DOHH2 (cell line): ENCODE measurements around the gene IL1R1.

ENCODE experiments used
- H3F3A ChIP-seq: fragments of 200-600 bp; sonication (generic), shearing (Covaris generic); 2 replicates; pipeline ENCODE4 v1.6.0; 2016; ENCODE audit warnings: antibody characterized with exemption, mild to moderate bottlenecking; ENCODE audit not compliant: control insufficient read depth, insufficient read depth
- H3K27ac ChIP-seq: fragments of 200-600 bp; sonication (generic); 2 replicates; pipeline ENCODE4 v1.5.1; 2014; ENCODE audit warnings: low read depth, mild to moderate bottlenecking, low read length, moderate library complexity
- H3K27me3 ChIP-seq: fragments of 200-600 bp; sonication (generic); 2 replicates; pipeline ENCODE4 v1.6.1; 2014; ENCODE audit warnings: mild to moderate bottlenecking, low read length, mixed read lengths; ENCODE audit not compliant: control insufficient read depth
- H3K36me3 ChIP-seq: fragments of 200-600 bp; sonication (generic); 2 replicates; pipeline ENCODE4 v1.6.1; 2014; ENCODE audit warnings: mild to moderate bottlenecking, low read length, moderate library complexity, mixed read lengths; ENCODE audit not compliant: control insufficient read depth
- H3K4me1 ChIP-seq: fragments of 200-600 bp; sonication (generic); 2 replicates; pipeline ENCODE4 v1.6.1; 2014; ENCODE audit warnings: mild to moderate bottlenecking, low read length, mixed read lengths; ENCODE audit not compliant: control insufficient read depth
- H3K4me2 ChIP-seq: fragments of 200-600 bp; sonication (generic); 2 replicates; pipeline ENCODE4 v1.6.0; 2014; ENCODE audit warnings: mild to moderate bottlenecking, low read length, moderate library complexity
- H3K4me3 ChIP-seq: fragments of 200-600 bp; sonication (generic); 2 replicates; pipeline ENCODE4 v1.5.1; 2014; ENCODE audit warnings: mild to moderate bottlenecking, low read length, mixed read lengths
- H3K79me2 ChIP-seq: fragments of 200-600 bp; sonication (generic); 2 replicates; pipeline ENCODE4 v1.6.1; 2014; ENCODE audit warnings: mild to moderate bottlenecking, low read length, mixed read lengths; ENCODE audit not compliant: control insufficient read depth
- H3K9me2 ChIP-seq: fragments of 200-600 bp; sonication (generic); replicated peaks from 2 replicates; pipeline ENCODE4 v1.6.1; 2014; ENCODE audit warnings: mild to moderate bottlenecking, low read length, mixed read lengths; ENCODE audit not compliant: control insufficient read depth
- H3K9me3 ChIP-seq: fragments of 200-600 bp; sonication (generic); 2 replicates; pipeline ENCODE4 v1.6.1; 2014; ENCODE audit warnings: antibody characterized with exemption, low read length, mixed read lengths; ENCODE audit not compliant: control insufficient read depth, insufficient read depth
- H4K20me1 ChIP-seq: fragments of 200-600 bp; sonication (generic); 2 replicates; pipeline ENCODE4 v1.6.0; 2014; ENCODE audit warnings: low read depth, mild to moderate bottlenecking, antibody characterized with exemption, low read length, moderate library complexity; ENCODE audit not compliant: control insufficient read depth, insufficient read depth
- EZH2phosphoT487 ChIP-seq: fragments of 200-600 bp; sonication (generic); IDR thresholded peaks from 2 replicates; pipeline ENCODE4 v1.6.1; 2017; ENCODE audit warnings: borderline replicate concordance, mild to moderate bottlenecking, antibody characterized with exemption, low read length, moderate library complexity, mixed read lengths
- TF ChIP-seq, protein P1 (sequence below): fragments of 200-600 bp; sonication (generic); IDR thresholded peaks from one replicate; pipeline ENCODE4 v1.5.1; 2014; ENCODE audit warnings: antibody characterized with exemption, mild to moderate bottlenecking, low read depth, low read length; ENCODE audit not compliant: poor library complexity, severe bottlenecking

The IL1R1 gene

GRCh38 chr2:102206666-102207341, 64.3 kb downstream of the IL1R1 start:
- Histone ChIP-seq H3K9me2 (no peaks in the 10 kb centered on the region), H3K9me3 (no peaks in the 10 kb centered on the region), H3K4me3 (no peak overlapping the region), H3K4me1 (no peaks in the 10 kb centered on the region), H3K27me3 (no peaks in the 10 kb centered on the region), H3K4me2 (no peak overlapping the region), H3K79me2 (no peaks in the 10 kb centered on the region), H3F3A (no peaks in the 10 kb centered on the region), H4K20me1 (no peaks in the 10 kb centered on the region), H3K27ac (no peak overlapping the region), H3K36me3 (no peaks in the 10 kb centered on the region)
- TF ChIP-seq, protein P1, sequence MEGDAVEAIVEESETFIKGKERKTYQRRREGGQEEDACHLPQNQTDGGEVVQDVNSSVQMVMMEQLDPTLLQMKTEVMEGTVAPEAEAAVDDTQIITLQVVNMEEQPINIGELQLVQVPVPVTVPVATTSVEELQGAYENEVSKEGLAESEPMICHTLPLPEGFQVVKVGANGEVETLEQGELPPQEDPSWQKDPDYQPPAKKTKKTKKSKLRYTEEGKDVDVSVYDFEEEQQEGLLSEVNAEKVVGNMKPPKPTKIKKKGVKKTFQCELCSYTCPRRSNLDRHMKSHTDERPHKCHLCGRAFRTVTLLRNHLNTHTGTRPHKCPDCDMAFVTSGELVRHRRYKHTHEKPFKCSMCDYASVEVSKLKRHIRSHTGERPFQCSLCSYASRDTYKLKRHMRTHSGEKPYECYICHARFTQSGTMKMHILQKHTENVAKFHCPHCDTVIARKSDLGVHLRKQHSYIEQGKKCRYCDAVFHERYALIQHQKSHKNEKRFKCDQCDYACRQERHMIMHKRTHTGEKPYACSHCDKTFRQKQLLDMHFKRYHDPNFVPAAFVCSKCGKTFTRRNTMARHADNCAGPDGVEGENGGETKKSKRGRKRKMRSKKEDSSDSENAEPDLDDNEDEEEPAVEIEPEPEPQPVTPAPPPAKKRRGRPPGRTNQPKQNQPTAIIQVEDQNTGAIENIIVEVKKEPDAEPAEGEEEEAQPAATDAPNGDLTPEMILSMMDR, result no peak
- no peak for TF ChIP-seq EZH2phosphoT487

GRCh38 chr2:102208774-102209173, 66.2 kb downstream of the IL1R1 start:
- no peaks in the 10 kb centered on the region for H3F3A ChIP-seq
- no peaks in the 10 kb centered on the region for H3K36me3 ChIP-seq
- no peaks in the 10 kb centered on the region for H3K4me1 ChIP-seq
- H4K20me1 ChIP-seq, result no peaks in the 10 kb centered on the region
- no peak overlapping the region for H3K4me2 ChIP-seq
- no peaks in the 10 kb centered on the region for H3K27me3 ChIP-seq
- H3K27ac ChIP-seq, result no peak overlapping the region
- no peak overlapping the region for H3K4me3 ChIP-seq
- TF ChIP-seq EZH2phosphoT487, result no peak
- TF ChIP-seq, protein P1, result no peak
- H3K9me2 ChIP-seq, result no peaks in the 10 kb centered on the region
- H3K79me2 ChIP-seq, result no peaks in the 10 kb centered on the region
- H3K9me3 ChIP-seq, result no peaks in the 10 kb centered on the region

- Histone ChIP-seq H3K4me3 (no peak overlapping the region), H3K4me2 (no peak overlapping the region), H4K20me1 (no peaks in the 10 kb centered on the region), H3F3A (no peaks in the 10 kb centered on the region), H3K9me2 (no peaks in the 10 kb centered on the region), H3K9me3 (no peaks in the 10 kb centered on the region), H3K36me3 (no peaks in the 10 kb centered on the region), H3K79me2 (no peaks in the 10 kb centered on the region), H3K27me3 (no peaks in the 10 kb centered on the region), H3K4me1 (no peaks in the 10 kb centered on the region), H3K27ac (no peak overlapping the region)
- no peak for TF ChIP-seq EZH2phosphoT487
- TF ChIP-seq, protein P1, result no peak
Measured at GRCh38 chr2:102209474-102209873, 66.9 kb downstream of the IL1R1 start.
